Measurements from ENCODE around the gene FAM117A.

GRCh38 chr17:49677933-49678847 is 85.7 kb downstream of the FAM117A start, which contains the start of gene SPOP:
- TF ChIP-seq CTCF (IDR thresholded peaks at IDR 0.05): no peak
- peak; percentile 19 to 69 for TF ChIP-seq POLR2A (IDR thresholded peaks at IDR 0.05)

Data from adrenal gland (tissue), 5 donors.